Stimulated activated CD8-positive, alpha-beta memory T cell treated with anti-CD3 and anti-CD28 coated beads, Interleukin-2, amount 100 ng/mL, for 1 hour (primary cell): ENCODE data around the gene ACSL6.

Experiments
- DNase-seq, 2 donors: peaks; one replicate each; pipeline ENCODE4 v3.0.0-alpha.2; 2020; ENCODE audit warnings: low read depth in 2 of 2

The ACSL6 gene

GRCh38 chr5:131979816-131980215 is 31.6 kb downstream of the ACSL6 start:
- no peak for DNase-seq

GRCh38 chr5:131977212-131977604 is 34.2 kb downstream of the ACSL6 start:
- no peak for DNase-seq

GRCh38 chr5:131976414-131977211 is 34.8 kb downstream of the ACSL6 start:
- DNase-seq = no peak

GRCh38 chr5:131974956-131975726 is 36.3 kb downstream of the ACSL6 start:
- DNase-seq = no peak

GRCh38 chr5:131974622-131974955 is 36.9 kb downstream of the ACSL6 start:
- DNase-seq = no peak

- DNase-seq = no peak
Observed at GRCh38 chr5:131974016-131974415, 37.4 kb downstream of the ACSL6 start.

- DNase-seq = no peak
Observed at GRCh38 chr5:131973089-131973712, 38.3 kb downstream of the ACSL6 start.

GRCh38 chr5:131968396-131968954 is 43.0 kb downstream of the ACSL6 start:
- DNase-seq = no peak

- no peak for DNase-seq
Observed at GRCh38 chr5:131966551-131966950, 44.9 kb downstream of the ACSL6 start.

- DNase-seq = no peak
Observed at GRCh38 chr5:131965826-131966415, 45.5 kb downstream of the ACSL6 start.

- no peak for DNase-seq
Observed at GRCh38 chr5:131959906-131960305, 51.6 kb downstream of the ACSL6 start.

- DNase-seq = no peak
Observed at GRCh38 chr5:131959136-131959535, 52.3 kb downstream of the ACSL6 start.

GRCh38 chr5:131957721-131958441 is 53.6 kb downstream of the ACSL6 start:
- DNase-seq = no peak

- no peak for DNase-seq
Observed at GRCh38 chr5:131953969-131954368, 57.5 kb downstream of the ACSL6 start.

- DNase-seq = no peak
Observed at GRCh38 chr5:131952301-131952857, 59.1 kb downstream of the ACSL6 start.

GRCh38 chr5:131950706-131951105 is 60.8 kb downstream of the ACSL6 start:
- no peak for DNase-seq

GRCh38 chr5:131947445-131947844 is 64.0 kb downstream of the ACSL6 start:
- no peak for DNase-seq

GRCh38 chr5:131945551-131946168 is 65.8 kb downstream of the ACSL6 start, which contains the start of gene MEIKIN:
Gene MEIKIN (minus strand): TSS chr5:131945663. CDS start chr5:131945505, 158 bp downstream.
- no peak for DNase-seq

GRCh38 chr5:131944702-131945550 is 66.5 kb downstream of the ACSL6 start:
- DNase-seq = no peak

GRCh38 chr5:131943916-131944315 is 67.5 kb downstream of the ACSL6 start:
- DNase-seq = no peak
